NOMO-1 (cell line): ENCODE data around the gene TRMT1.
"Not testable (repeated sequence)": the region's sequence is repeated elsewhere in the genome, so short reads cannot be mapped to it uniquely, and the experiment has no call there.

Experiments
- DNase-seq, 2 experiments: peaks; one replicate each; lab custom pipeline; 2025; ENCODE audit not compliant: unreplicated experiment in 2 of 2; lab: John Stamatoyannopoulos, UW

The TRMT1 gene

DNA sequence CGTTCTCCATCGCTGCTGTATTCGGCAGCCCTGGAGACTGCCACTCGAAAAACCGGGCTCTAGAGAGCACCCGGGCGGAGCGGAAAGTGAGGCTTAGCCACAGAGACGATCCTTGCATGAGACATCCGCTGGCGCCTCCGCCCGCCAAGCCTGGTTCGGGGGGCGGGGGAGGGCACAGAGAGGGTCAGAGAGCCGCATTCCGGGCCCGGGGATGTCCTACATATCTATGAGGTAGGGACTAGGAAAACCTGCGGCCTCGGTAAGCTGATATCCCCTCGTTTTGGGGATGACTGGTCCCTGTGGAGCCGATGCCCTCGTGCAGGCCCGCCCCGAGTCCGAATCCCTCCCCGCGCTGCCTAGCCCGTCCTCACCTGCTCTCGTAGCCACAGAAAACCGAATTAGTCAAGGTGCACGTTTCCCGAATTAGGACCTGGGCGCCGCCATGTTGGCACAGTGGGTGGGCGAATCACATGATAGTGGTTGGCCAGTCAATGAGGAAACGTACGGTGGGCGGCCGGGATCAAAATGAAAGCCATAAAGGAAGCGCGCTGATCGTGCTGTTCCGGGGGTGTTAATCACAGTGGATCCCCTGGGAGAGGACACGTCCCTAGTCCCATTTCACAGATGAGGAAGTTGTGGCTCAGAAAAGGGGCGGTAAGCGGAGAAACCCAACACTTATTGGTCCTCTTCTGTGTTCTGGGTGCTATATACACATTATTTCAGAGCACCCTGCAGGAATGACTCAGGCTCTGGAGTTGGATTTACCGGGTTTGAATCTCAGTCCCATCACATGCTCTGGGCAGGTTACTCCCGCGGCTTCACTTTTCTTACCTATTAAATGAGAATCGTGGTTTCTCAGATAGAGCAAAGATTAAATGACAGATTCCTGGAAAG, at the start of gene TRMT1:
TSS of gene TRMT1 (minus strand) at position 459 of the 894 bp plus-strand sequence. CDS start at position 118, 341 bp downstream.
- peak; percentile 84 to 86 for DNase-seq

DNA sequence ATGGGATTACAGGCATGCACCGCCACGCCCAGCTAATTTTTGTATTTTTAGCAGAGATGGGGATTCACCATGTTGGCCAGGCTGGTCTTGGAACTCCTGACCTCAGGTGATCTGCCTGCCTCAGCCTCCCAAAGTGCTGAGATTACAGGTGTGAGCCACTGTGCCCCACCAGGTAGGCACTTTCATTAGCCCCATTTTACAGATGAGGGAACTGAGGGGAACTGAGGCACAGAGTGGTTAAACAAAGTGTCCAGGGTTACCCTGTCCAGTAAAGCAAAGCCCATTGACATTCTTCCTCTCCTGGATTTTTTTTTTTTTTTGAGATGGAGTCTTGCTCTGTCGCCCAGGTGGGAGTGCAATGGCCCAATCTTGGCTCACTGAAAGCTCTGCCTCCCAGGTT, 49.6 kb upstream of the TRMT1 start:
- not testable (repeated sequence) for DNase-seq

DNA sequence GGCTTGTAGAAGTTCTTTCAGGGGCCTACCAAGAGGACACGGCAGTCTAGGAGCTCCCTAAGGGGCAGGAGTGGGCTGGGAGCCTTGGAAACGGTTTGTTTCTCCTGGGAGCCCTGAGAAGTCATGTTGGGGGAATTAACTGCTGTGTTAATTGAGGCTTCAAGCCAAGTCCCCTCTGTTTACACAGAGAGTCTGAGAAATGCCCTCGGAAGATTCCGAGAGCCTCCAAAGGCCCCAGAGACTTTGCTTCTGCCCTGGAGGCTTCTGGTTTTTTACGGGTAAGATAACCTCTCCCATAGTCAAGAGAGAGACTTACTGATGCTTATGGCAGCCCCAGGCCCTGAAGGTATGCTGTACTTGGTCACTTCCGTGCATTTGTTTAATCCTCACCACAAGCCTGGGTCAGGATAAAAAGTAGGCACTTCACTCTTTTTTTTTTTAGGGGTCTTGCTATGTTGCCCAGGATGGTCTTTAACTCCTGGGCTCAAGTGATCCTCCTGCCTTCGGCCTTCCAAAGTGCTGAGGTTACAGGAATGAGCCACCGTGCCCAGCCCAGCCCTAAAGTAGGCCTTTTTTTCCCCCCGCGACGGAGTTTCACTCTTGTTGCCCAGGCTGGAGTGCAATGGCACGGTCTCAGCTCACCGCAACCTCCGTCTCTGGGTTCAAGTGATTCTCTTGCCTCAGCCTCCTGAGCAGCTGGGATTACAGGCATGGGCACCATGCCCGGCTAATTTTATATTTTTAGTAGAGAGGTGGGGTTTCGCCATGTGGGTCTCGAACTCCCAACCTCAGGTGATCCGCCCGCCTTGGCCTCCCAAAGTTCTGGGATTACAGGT, 48.8 kb upstream of the TRMT1 start:
- no peak for DNase-seq

DNA sequence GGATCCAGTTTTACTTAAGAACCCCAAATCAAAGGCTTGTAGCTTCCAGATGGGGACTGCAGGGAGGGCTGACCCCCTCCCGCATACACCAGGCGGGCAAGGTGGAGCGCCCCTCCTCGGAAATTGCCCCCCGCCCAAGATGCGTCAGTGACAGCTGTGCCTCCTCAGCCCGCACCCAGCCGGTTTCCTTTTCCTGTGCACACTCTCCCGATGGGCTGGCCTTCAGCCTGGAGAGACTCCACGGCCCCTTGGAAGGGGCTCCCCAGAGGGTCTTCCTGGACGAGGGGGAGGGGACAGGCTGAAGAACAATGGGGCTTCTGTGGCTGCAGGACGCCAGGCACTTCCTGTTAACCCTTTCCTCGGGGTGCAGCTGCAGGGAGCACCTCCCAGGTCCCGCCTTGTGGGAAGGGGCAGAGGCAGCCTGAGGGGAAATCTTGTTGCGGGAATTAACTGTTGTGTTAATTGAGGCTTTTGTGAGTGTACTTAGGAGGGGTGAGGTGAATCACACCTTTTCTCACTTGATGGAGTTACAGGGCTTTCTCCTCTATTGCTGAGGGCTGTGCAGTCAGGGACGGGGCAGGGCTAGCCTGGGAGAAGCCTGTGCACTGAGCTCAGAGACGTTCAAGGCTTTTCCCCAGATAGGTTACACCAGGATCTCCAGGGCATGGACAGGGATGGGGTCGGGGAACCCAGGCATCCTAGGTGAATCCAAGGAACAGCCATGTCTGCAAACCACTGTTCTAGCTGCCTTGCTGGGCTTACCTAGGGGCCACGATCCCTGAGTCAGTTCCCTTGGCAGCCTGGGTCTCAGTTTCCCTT, 48.0 kb upstream of the TRMT1 start:
- DNase-seq, result peak in 1 of 2 experiments; percentile 38

DNA sequence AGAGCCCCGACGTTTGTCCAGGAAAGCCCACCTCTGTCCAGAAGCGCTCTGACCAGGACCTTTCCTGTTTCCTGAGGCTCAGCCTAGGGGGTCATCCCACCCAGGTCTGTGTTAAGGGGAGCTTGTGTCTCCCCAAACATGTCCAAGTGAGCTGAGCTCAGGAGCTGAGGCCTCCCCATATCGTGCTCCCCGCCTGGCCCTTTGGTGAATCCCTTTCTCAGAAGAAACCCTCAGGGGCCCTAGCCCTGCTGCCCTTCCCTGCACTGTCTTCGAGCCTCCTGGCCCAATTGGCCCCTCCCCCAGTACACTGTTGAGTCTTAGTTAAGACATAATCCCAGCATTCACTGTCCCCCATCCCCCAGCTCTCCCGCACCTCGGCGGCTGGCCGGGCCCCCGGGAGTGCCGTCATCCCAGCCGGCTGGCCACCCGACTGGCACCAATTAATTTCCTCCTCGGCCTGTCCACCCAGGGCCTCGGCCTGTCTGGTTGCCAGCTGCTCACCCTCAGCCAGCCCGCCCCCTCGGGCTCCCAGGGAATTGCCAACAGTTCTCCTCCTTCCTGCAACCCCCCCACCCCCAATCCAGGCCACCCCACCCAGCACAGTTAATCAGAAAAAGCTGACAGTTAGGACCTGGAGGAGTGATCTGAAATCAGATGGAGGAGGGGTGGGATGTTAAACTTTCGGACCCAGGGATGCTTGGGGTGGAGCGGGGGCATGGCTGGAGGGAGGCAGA, 47.2 kb upstream of the TRMT1 start:
- peak; percentile 35 to 46 for DNase-seq

DNA sequence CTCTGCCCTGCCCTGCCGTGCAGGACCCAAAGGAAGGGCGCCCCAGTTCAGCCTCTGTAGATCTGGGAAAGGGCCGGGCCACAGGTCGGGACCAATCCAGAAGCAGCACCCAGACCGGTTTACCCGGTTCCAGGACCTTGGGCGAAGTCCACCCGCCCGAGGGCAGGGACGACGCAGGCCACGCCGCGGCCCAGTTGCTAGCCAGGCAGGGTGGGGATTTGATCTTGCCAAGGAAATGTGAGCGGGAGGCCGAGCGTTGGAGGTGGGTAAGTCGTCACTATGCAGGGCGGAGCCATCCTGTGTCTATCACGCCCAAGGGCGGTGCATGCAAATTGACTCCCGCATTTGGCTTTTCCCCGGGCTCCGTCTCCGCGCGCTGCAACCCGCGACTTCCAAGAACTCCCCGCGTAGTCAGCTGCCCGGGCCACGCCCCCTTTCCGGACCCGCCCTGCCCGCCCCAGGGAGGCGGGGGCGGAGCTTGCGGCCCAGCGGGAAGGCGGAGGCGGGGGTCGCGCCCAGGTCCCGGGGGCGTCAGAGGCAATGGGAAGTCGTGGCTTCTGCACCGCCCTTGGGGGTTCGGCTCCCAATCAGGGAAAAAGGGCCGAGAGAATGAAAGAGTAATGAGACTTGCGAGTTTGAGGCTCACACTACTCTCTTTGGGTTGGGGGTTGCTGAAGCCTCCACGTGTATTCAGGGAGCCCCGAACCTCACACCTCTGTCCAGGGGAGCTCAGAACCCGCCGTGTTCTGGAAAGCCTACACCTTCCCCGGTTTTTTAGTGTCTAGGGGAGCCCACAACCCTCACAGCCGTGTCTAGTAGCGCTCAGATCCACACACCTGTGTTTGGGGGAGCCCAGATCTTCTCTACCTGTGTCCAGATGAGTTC, 46.4 kb upstream of the TRMT1 start:
- DNase-seq, result peak; percentile 91 to 94

DNA sequence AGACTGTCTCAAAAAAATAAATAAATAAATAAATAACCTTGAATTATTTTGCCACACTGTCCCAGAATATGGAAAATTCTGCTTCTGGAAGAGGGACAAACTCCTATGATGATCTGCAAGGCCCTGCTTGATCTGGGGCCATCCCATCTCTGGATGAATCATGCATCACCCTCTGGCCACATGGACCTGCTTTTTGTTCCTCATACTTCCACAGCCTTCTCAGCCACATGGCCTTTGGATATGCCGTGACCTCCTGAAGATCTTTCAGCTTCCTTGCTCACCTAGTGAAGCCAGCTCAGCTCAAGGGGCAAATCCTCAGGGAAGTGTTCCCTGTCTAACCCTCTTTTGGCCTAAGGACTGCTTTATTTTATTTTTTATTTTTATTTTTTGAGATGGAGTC, 44.0 kb upstream of the TRMT1 start:
- no peak for DNase-seq

DNA sequence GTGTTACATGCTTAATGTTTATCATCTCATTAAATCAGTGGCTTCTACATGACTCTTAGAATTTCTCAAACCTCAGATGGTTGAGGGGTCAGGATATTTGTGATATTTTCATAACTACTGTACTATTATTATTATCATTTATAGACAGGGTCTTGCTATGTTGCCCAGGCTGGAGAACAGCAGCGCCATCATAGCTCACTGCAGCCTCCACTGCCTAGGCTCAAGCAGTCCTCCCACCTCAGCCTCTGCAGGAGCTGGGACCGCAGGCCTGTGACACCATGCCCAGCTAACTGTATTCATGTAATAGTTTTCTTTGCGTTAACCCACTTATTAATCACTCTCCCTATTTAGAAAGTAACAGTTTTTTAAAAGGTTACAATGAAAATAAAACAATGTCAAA, 43.2 kb upstream of the TRMT1 start:
- DNase-seq, result no peak

DNA sequence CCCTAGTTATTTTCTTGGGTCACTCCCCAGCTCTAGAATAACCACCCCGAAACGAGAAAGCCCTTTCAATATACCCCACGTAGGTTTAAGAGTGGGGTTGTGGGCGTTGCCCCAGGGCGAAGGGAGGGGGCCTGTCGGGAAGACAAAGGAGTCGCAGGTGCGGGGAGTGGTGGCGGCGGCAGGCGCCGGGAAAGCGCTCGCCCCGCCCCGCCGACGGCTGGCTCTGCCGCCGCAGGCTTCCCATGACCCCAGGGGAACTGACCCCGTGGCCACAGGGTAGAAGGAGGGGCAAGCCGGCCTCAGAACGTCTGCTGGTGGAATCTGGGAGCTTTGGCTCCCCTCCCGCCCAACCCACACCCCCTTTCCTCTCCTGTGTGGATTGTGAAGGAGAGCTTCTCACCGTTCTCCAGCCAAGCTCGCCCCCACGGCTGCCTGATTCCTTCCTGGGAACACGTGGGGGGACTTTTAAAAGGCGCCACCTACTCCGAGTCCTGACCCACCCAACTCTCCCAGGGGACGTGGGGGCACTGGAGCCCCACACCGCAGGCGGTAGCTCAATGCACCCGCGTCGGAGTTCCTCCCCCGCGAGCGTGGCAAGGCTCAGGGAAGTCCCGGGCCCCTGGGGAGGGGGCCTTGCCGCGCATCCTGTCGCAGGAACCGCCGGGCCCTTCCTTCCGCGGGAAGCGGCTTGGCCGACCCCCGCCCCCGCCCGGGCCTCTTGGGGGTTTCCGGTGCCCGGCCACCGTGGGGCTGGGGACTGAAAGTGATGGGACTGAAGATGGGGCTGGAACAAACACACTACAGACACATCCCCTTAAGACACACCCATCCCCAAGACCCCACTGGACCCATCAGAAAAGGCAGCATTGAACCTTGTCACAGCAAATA, 39.2 kb upstream of the TRMT1 start:
- DNase-seq, result peak; percentile 25 to 35

DNA sequence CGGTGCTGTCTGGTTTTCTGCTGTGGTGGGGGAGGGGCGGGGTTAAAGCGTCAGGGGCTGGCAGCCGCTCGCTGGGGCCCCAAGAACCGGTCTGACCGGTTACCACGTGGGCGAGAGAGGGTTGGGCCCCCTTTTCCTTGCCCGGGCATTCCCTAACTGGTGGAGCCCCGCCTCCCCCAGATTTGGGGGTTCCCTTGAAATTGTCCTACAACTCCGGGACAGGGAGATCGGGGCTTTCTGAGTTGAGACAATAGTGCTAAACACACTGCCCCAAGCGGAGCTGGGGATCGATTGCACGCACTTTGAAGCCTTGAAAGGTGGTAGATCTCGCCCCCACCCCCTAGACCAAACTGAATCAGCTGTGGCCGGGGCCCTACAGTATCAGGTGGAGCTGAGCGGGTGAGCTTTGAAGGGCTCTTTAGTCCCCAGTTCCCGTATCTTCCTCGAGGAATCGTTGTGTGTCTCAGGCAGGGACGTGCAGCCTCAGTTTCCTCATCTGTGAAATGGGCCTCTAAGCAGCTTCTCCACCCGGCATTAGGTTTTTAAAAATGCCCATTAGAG, 38.5 kb upstream of the TRMT1 start:
- DNase-seq, result peak; percentile 31 to 67

DNA sequence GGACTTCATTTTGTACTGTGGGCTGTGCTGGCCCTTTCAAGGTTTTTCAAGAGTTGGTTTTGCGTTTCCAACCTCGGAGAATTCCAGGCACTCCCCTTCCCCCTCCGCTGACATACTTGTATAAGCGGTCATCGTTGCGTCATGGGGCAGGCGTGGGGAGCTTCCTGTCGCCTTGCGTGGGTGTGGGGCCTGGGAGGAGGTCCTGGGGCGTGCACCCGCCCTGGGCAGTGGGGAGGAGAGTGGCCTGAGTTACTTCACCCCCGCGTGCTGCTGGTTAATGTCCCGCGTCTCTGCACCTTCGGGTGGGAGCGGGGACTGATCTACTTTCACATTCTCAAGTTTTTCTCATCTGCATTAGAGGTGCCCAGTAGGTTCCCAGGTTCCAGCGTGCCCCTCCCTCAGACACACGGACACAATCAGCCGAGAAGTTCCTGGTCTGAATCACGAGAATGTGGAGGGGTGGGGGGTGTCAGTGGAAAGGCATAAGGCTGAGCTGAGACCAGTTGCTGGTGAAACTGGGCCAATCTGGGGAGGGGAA, 37.8 kb upstream of the TRMT1 start:
- DNase-seq, result peak; percentile 53 to 74

DNA sequence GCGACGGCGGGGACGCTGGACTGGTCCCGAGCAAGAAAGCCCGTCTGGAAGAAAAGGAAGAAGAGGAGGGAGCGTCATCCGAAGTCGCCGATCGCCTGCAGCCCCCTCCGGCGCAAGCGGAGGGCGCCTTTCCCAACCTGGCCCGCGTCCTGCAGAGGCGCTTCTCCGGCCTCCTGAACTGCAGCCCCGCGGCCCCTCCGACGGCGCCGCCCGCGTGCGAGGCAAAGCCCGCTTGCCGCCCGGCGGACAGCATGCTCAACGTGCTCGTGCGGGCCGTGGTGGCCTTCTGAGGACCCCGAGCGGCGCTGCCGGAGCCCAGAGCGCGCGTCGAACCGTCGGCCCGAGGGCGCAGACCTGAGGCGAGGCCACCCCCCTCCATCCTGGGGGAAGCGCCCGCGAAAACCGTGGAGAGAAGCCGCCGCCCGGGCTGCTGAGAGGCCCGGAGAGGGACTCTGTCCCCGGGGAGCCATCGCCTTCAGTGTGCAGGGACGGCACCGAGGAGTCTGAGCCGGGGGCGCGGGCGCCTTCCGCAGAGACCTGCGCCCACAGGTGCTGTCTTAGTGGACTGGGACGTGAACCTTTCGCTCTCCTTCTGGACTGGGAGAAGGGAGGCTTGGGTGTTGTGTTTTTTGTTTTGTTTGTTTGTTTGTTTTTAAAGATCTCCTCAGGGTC, 37.2 kb upstream of the TRMT1 start:
- peak in 1 of 2 experiments; percentile 58 for DNase-seq

DNA sequence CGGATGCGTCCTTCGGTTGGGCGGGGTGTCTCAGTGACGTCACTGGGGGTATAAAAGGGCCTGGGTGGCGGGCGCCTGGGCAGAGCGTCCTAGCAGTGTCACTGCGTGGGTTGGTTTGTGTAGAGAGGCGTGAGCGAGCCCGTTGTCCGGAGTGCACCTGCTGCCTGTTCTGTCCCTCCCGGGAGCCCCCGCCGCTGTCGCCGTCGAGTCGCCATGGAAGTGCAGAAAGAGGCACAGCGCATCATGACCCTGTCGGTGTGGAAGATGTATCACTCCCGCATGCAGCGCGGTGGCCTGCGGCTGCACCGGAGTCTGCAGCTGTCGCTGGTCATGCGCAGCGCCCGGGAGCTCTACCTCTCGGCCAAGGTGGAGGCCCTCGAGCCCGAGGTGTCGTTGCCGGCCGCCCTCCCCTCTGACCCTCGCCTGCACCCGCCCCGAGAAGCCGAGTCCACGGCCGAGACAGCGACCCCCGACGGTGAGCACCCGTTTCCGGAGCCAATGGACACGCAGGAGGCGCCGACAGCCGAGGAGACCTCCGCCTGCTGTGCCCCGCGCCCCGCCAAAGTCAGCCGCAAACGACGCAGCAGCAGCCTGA, 36.5 kb upstream of the TRMT1 start:
- peak; percentile 80 to 91 for DNase-seq

DNA sequence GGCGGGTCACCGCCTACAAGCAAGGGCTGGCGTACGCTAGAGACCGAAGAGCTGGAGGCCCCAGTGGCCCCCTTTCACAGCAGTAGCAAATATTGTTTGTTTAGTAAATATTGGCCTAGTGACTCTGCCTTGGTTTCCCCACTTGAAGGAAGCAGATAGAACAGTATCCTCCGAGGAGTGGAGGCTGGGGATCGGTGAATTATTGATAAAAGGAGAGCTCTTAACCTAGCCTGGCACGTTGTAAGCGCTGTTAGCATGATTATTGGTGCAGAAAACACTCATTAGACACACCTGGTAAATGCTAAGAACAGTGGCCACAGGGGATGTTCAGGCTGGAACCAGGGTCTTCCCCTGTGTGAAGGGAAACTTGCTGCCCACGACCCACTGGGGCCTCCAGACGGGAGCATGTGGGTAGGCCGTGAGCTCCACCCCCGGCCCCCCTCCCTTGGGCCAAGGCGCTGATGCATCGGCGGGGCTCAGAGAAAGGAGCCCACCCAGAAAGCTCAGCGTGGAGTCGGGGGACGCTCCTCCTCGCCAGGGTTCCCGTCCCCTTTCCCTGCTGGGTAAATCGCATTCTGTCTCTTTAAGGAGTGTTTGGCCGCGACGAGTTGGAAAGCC, 35.9 kb upstream of the TRMT1 start:
- peak in 1 of 2 experiments; percentile 63 for DNase-seq

DNA sequence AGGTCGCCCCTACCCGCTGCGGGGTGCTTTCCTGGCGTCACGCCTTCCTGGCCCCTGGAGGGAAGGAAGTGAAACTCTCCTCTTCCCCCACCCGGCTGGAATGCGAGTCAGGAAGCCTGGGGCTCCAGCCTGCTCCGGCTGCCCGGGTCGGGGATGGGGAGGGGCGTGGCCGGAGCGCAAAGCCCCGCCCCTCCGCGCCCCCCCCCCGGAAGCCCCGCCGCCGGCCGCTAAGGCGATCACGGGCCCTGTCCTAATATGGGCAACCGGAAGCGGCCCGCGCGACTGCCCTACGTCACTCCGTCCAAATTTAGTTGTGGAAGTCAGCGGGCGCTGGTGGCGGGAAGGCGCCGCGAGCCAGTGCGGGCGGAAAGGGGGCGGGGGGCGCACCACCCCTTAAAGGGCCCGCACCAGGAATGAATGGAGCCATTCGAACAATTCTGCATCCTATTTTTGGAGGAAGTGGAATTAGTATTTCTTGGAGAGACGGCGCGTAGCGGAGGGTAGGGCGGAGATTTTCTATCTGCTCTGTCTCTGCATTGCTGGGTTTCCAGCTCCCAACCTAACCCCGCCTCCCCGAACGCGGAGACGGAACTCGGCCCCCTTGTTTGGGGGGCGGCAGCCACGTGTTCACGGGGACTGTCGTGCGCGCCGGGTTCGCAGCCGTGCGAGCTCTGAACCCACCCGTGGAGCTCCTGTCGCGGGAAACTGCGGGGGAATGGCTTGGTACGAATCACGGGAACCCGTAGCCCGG, 35.2 kb upstream of the TRMT1 start:
- peak; percentile 96 to 98 for DNase-seq
